Smooth muscle cell of bladder (primary cell): ENCODE data around the gene GCN1. TPM values are rescaled to one million over a fixed set of nuclear protein-coding genes. Genes with fewer than 3 reads are reported as not detected.

Source experiments
- total RNA-seq: library from RNA; depleted of rRNA; stranded (reverse); fragments of >200 nt; gene quantifications from 2 replicates; pipeline ENCODE4 v1.2.3, GENCODE V29; 2014

Gene GCN1
- 72.4 and 102 TPM in 2 replicates for total RNA-seq

GRCh38 chr12:120194534-120195395 lies at the start of gene GCN1:
TSS of gene GCN1 (minus strand) at chr12:120194715. CDS start at chr12:120194697, 18 bp downstream.

GRCh38 chr12:120116441-120116791 lies 78.1 kb downstream of the GCN1 start, which contains the start of gene RAB35:
TSS of gene RAB35 (minus strand) at chr12:120116753. CDS start at chr12:120116650, 103 bp downstream.

Other genes with a start within 250 kb of the GCN1 start
- not detected in 2 replicates for gene BICDL1, start 205.5 kb downstream of the GCN1 start, total RNA-seq
- 23.5 and 28.8 TPM in 2 replicates for gene RAB35, start 78.0 kb downstream of the GCN1 start, total RNA-seq
- gene RPLP0, start 6.4 kb upstream of the GCN1 start, total RNA-seq: 3,887 and 5,015 TPM in 2 replicates
- gene PXN, start 71.0 kb upstream of the GCN1 start, total RNA-seq: 10.8 and 11.9 TPM in 2 replicates
- gene RNU4-2, start 97.2 kb upstream of the GCN1 start, total RNA-seq: under 0.01 TPM in 2 replicates
- under 0.01 TPM in 1 of 2 replicates, not detected in the other for gene RNU4-1, start 98.5 kb upstream of the GCN1 start, total RNA-seq
- gene SIRT4, start 107.6 kb upstream of the GCN1 start, total RNA-seq: 1.00 and 2.5 TPM in 2 replicates
- not detected in 2 replicates for gene PLA2G1B, start 133.1 kb upstream of the GCN1 start, total RNA-seq
- not detected in 2 replicates for gene MSI1, start 174.4 kb upstream of the GCN1 start, total RNA-seq
- gene COX6A1, start 243.4 kb upstream of the GCN1 start, total RNA-seq: 578 and 623 TPM in 2 replicates